Testis (tissue), 2 donors: ENCODE measurements around the gene LRFN4.

ENCODE experiments used
- CTCF ChIP-seq, 3 experiments: fragments of 450-650 bp in 2 of 3; fragments of 200-600 bp in 1 of 3; sonication (generic) in 1 of 3; IDR thresholded peaks; one replicate each; pipeline ENCODE4 v1.5.1; 2016 to 2019; ENCODE audit warnings: antibody characterized with exemption in 3 of 3, mild to moderate bottlenecking in 2 of 3, moderate library complexity in 1 of 3
- POLR2A ChIP-seq: fragments of 450-650 bp; IDR thresholded peaks from one replicate; pipeline ENCODE4 v1.6.1; 2017; ENCODE audit warnings: antibody characterized with exemption, mild to moderate bottlenecking, moderate library complexity

- TF ChIP-seq CTCF (IDR thresholded peaks at IDR 0.05) (no peak), POLR2A (no peak)
Measured at GRCh38 chr11:66879999-66880398, 23.1 kb downstream of the LRFN4 start.
